Spleen (tissue), 11 donors: ENCODE results near the gene GLTPD2. TPM values are rescaled to one million over a fixed set of nuclear protein-coding genes. Genes with fewer than 3 reads are reported as not detected.

ENCODE experiments used
- DNase-seq: peaks from one replicate; pipeline ENCODE4 v3.0.0-alpha.2; 2020
- H3K27ac ChIP-seq, 8 donors: fragments of 200-600 bp; sonication (generic) in 7 of 8; 1 replicate in 4 of 8; 2 replicates in 4 of 8; pipeline versions ENCODE4 v1.5.0 to v1.8.0; 2016 to 2021; ENCODE audit warnings: inconsistent platforms in 4 of 8, mild to moderate bottlenecking in 4 of 8, moderate library complexity in 1 of 8
- H3K27me3 ChIP-seq, 7 donors: fragments of 200-600 bp; sonication (generic) in 6 of 7; replicated peaks in 1 of 7; 1 replicate in 4 of 7; 2 replicates in 3 of 7; pipeline versions ENCODE4 v1.5.0 to v1.8.0; 2016 to 2021; ENCODE audit warnings: inconsistent platforms in 3 of 7, mild to moderate bottlenecking in 1 of 7
- H3K36me3 ChIP-seq, 6 donors: fragments of 200-600 bp; sonication (generic) in 5 of 6; 1 replicate in 4 of 6; 2 replicates in 2 of 6; pipeline versions ENCODE4 v1.5.0 to v1.8.0; 2016 to 2021; ENCODE audit warnings: inconsistent platforms in 2 of 6
- H3K4me1 ChIP-seq, 6 donors: fragments of 200-600 bp; sonication (generic) in 5 of 6; 1 replicate in 3 of 6; 2 replicates in 3 of 6; pipeline versions ENCODE4 v1.5.0 to v1.8.0; 2016 to 2021; ENCODE audit warnings: inconsistent platforms in 3 of 6
- H3K4me3 ChIP-seq, 8 donors: fragments of 200-600 bp; sonication (generic) in 7 of 8; 1 replicate in 4 of 8; 2 replicates in 4 of 8; pipeline versions ENCODE4 v1.5.0 to v1.8.0; 2016 to 2021; ENCODE audit warnings: inconsistent platforms in 4 of 8, mild to moderate bottlenecking in 4 of 8, moderate library complexity in 2 of 8
- H3K9me3 ChIP-seq, 8 donors: fragments of 200-600 bp; sonication (generic) in 7 of 8; 1 replicate in 4 of 8; 2 replicates in 4 of 8; pipeline versions ENCODE4 v1.5.0 to v1.8.0; 2016 to 2021; ENCODE audit warnings: inconsistent platforms in 4 of 8
- CTCF ChIP-seq, 11 experiments: fragments of 200-600 bp in 7 of 11; fragments of 450-650 bp in 4 of 11; sonication (generic) in 4 of 11; IDR thresholded peaks in 8 of 11; conservative IDR thresholded peaks in 3 of 11; 1 replicate in 7 of 11; 2 replicates in 4 of 11; pipeline versions ENCODE4 v1.4.0 to v1.8.0; 2016 to 2021; ENCODE audit warnings: antibody characterized with exemption in 11 of 11, inconsistent platforms in 4 of 11, mild to moderate bottlenecking in 1 of 11
- POLR2A ChIP-seq, 3 donors: fragments of 450-650 bp; IDR thresholded peaks; one replicate each; pipeline ENCODE4 v1.5.1; 2017; ENCODE audit warnings: antibody characterized with exemption in 3 of 3, mild to moderate bottlenecking in 1 of 3
- POLR2AphosphoS5 ChIP-seq, 3 donors: sonication (generic); formaldehyde crosslinking; IDR thresholded peaks; one replicate each; pipeline ENCODE4 v1.5.1; 2017; ENCODE audit warnings: antibody characterized with exemption in 3 of 3
- WGBS, 5 donors: extraction: QIAGEN DNeasy Blood & Tissue Kit in 3 of 5; methylation state at CpG; one replicate each; pipeline versions ENCODE4 v1.1.5 to v1.1.7; 2013 to 2018; 5-methylcytosine and 5-hydroxymethylcytosine counted together
- intact Hi-C: fragments of 100-400 bp; cut with DNase I; formaldehyde crosslinking; loops from one replicate; pipeline ENCODE4 v1.15.0; 2023; ENCODE audit warnings: low total_unique reads
- polyA plus RNA-seq, 3 donors: library from polyadenylated mRNA; stranded (reverse); fragments of 200-250 nt; gene quantifications; one replicate each; pipeline ENCODE4 v1.2.1, GENCODE V29; 2013
- total RNA-seq, 7 donors: library from RNA; depleted of rRNA in 3 of 7; stranded (reverse); fragments of >200 nt in 3 of 7; fragmentation: NEBNext Ultra II Directional in 4 of 7; extraction: Animal tissue kit (Norgen Biotek cat#: 25700) in 4 of 7; gene quantifications; one replicate each; pipeline versions ENCODE4 v1.1.0 to v1.2.1, GENCODE V29; 2016 to 2021
- donor health status: healthy with polysubstance abuse.
- donor health status: DM: no; HTN: no; CAD: no; lungs with moderate emphysema.
- donor health status: DM: no; HTN: no; CAD: no.
- donor health status: Bipolar disorder and iron deficiency.
- donor health status: healthy.
- donor health status: DM: no; HTN: no; CAD: no.
- donor health status: DM: yes; HTN: yes; CAD: no.

The GLTPD2 gene
- total and polyA plus RNA-seq, 10 donors, result 0.06 TPM; not detected in 9

- 66 to 79% (median 77%) methylated on average over 4 of the region's 4 CpGs for WGBS, 5 donors
- Histone ChIP-seq H3K27me3 (no peaks in the 10 kb centered on the region), H3K4me3 (peak overlapping the region in 1 of 8 donors; percentile 96), H3K36me3 (peaks cover 0 to 22% (median 8%) of the 10 kb centered on the region in 6 donors), H3K4me1 (peaks cover 28 to 76% (median 45%) of the 10 kb centered on the region in 6 donors), H3K27ac (peak overlapping the region in 2 of 8 donors; percentile 94 to 96), H3K9me3 (no peaks in the 10 kb centered on the region)
- TF ChIP-seq POLR2AphosphoS5 (IDR thresholded peaks at IDR 0.05) (no peak), CTCF (IDR thresholded peaks at IDR 0.05 in 8 of 11, conservative IDR thresholded peaks at IDR 0.05 in 3 of 11) (no peak), POLR2A (IDR thresholded peaks at IDR 0.05) (no peak)
- intact Hi-C loops, result no loop called here
- DNase-seq, result no peak
Observed at GRCh38 chr17:4836221-4836620, 47.5 kb downstream of the GLTPD2 start.

GRCh38 chr17:4837471-4838308, 48.9 kb downstream of the GLTPD2 start:
- H3K27ac ChIP-seq, result no peak overlapping the region
- no peaks in the 10 kb centered on the region for H3K9me3 ChIP-seq
- TF ChIP-seq CTCF (IDR thresholded peaks at IDR 0.05 in 8 of 11, conservative IDR thresholded peaks at IDR 0.05 in 3 of 11) (no peak), POLR2A (IDR thresholded peaks at IDR 0.05) (no peak), POLR2AphosphoS5 (IDR thresholded peaks at IDR 0.05) (no peak)
- intact Hi-C loops, result no loop called here
- peaks cover 0 to 22% (median 8%) of the 10 kb centered on the region in 6 donors for H3K36me3 ChIP-seq
- no peak overlapping the region for H3K4me3 ChIP-seq
- 78 to 87% (median 83%) methylated on average over 13 of the region's 13 CpGs for WGBS, 5 donors
- peaks cover 28 to 90% (median 48%) of the 10 kb centered on the region in 6 donors for H3K4me1 ChIP-seq
- H3K27me3 ChIP-seq, result no peaks in the 10 kb centered on the region
- no peak for DNase-seq

- H3K27me3 ChIP-seq, result no peaks in the 10 kb centered on the region
- no peak for DNase-seq
- intact Hi-C loops, result no loop called here
- no peak overlapping the region for H3K4me3 ChIP-seq
- peaks cover 0 to 22% (median 8%) of the 10 kb centered on the region in 6 donors for H3K36me3 ChIP-seq
- no peak overlapping the region for H3K27ac ChIP-seq
- 83 to 100% (median 89%) methylated on average over 3 of the region's 3 CpGs for WGBS, 5 donors
- H3K4me1 ChIP-seq, result peaks cover 28 to 96% (median 53%) of the 10 kb centered on the region in 6 donors
- TF ChIP-seq POLR2AphosphoS5 (IDR thresholded peaks at IDR 0.05) (no peak), POLR2A (IDR thresholded peaks at IDR 0.05) (no peak), CTCF (IDR thresholded peaks at IDR 0.05 in 8 of 11, conservative IDR thresholded peaks at IDR 0.05 in 3 of 11) (no peak)
- H3K9me3 ChIP-seq, result no peaks in the 10 kb centered on the region
Observed at GRCh38 chr17:4838309-4838785, 49.6 kb downstream of the GLTPD2 start.

GRCh38 chr17:4839221-4839620, 50.5 kb downstream of the GLTPD2 start:
- H3K36me3 ChIP-seq, result peaks cover 0 to 22% (median 8%) of the 10 kb centered on the region in 6 donors
- peaks cover 26 to 96% (median 53%) of the 10 kb centered on the region in 6 donors for H3K4me1 ChIP-seq
- 86 to 92% (median 91%) methylated on average over 8 of the region's 8 CpGs for WGBS, 5 donors
- H3K27me3 ChIP-seq, result no peaks in the 10 kb centered on the region
- no peaks in the 10 kb centered on the region for H3K9me3 ChIP-seq
- no peak for DNase-seq
- H3K27ac ChIP-seq, result no peak overlapping the region
- H3K4me3 ChIP-seq, result no peak overlapping the region
- intact Hi-C loops, result no loop called here
- TF ChIP-seq CTCF (IDR thresholded peaks at IDR 0.05 in 8 of 11, conservative IDR thresholded peaks at IDR 0.05 in 3 of 11), result no peak
- no peak for TF ChIP-seq POLR2AphosphoS5 (IDR thresholded peaks at IDR 0.05)
- TF ChIP-seq POLR2A (IDR thresholded peaks at IDR 0.05), result no peak
